Heart left ventricle (tissue), 13 donors: ENCODE measurements around the gene COL17A1.

Experiments used
- CTCF ChIP-seq, 12 donors: fragments of 200-600 bp; sonication (generic) in 4 of 12; IDR thresholded peaks; one replicate each; pipeline versions ENCODE4 v1.5.0 to v1.8.0; 2018 to 2022; ENCODE audit warnings: antibody characterized with exemption in 12 of 12, mild to moderate bottlenecking in 5 of 12
- POLR2A ChIP-seq, 2 donors: fragments of 450-650 bp; IDR thresholded peaks; one replicate each; pipeline ENCODE4 v1.6.1; 2017; ENCODE audit warnings: antibody characterized with exemption in 2 of 2, mild to moderate bottlenecking in 2 of 2, moderate library complexity in 2 of 2
- donor health status: ischemic (EF 13 %, LVEDD 7.1; RV severe dilation, severe dysfunction).
- donor health status: DM: no; HTN: yes; CAD: no.
- donor health status: DM: no; HTN: no; CAD: no.
- donor health status: ischemic (EF 25% LVEDD 6.9; RV normal size, moderate dysfunction).
- donor health status: ischemic (EF 25% LVEDD 5.7; RV mildly dilated, moderate dysfunction).
- donor health status: ischemic (EF 35%, LVEDD 5.7; RV mildly dilated, moderate dysfunction).
- donor health status: nonischemic (EF 11% LVEDD 7.7; RV severe dilation, severe dysfunction).
- donor health status: DM: yes; HTN: yes; CAD: no.
- donor health status: PGD.
- donor health status: ischemic (EF 29% LVEDD 5.4; RV normal size, mild dysfunction).
- donor health status: nonischemic (EF 23%, LVEDD 6.1; RV moderate dilation, normal function).

- no peak for TF ChIP-seq POLR2A (IDR thresholded peaks at IDR 0.05)
- TF ChIP-seq CTCF (IDR thresholded peaks at IDR 0.05) = no peak
Observed at GRCh38 chr10:104040382-104040781, 45.3 kb downstream of the COL17A1 start.
